ENCODE results near the gene KRT37.

DNA sequence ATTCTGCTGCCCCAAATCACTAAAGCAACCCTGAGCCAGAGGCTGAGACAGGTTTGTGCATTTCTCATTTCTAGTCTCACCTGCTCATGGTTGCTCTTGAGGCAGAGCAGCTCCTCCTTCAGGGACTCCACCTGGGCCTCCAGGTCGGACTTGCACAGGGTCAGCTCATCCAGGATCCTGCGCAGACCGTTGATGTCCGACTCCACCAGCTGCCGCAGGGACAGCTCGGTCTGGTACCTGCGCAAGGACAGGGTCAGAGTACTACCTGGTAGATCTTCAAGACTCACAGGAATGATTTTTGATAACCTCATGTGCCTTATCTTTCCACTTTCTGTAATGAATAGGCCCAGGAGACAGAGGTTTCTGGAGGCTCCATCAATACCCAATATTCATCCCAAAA, 28.0 kb downstream of the KRT37 start:
- TF ChIP-seq CTCF (IDR thresholded peaks at IDR 0.05) (no peak), EP300 (IDR thresholded peaks at IDR 0.05) (no peak), POLR2A (IDR thresholded peaks at IDR 0.05) (no peak), POLR2AphosphoS5 (IDR thresholded peaks at IDR 0.05) (no peak)
